Sigmoid colon (tissue), 4 donors: Measurements from ENCODE around the gene PUS1.

Source experiments
- POLR2AphosphoS5 ChIP-seq, 4 donors: sonication (generic); formaldehyde crosslinking; IDR thresholded peaks; one replicate each; pipeline ENCODE4 v1.6.1; 2017; ENCODE audit warnings: antibody characterized with exemption in 4 of 4
- TF ChIP-seq, protein P1 (sequence below), 4 experiments: fragments of 450-650 bp in 3 of 4; fragments of 200-600 bp in 1 of 4; IDR thresholded peaks; one replicate each; pipeline ENCODE4 v1.5.1; 2016 to 2019; ENCODE audit warnings: antibody characterized with exemption in 4 of 4, mild to moderate bottlenecking in 3 of 4, moderate library complexity in 2 of 4

DNA sequence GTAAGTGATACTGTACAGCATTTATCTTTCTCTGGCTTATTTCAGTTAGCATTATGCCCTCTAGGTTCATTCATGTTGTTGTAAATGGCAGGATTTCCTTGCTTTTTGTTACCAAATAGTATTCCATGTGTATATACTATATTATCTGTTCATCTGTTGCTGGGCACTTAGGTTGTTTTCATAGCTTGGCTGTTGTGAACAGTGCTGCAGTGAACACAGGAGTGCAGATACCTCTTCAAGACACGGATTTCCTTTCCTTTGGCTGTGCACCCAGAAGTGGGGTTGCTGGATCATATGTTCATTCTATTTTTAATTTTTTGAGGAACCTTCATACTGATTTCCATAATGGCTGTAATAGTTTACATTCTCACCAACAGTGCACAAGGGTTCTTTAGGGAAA lies 42.1 kb downstream of the PUS1 start:
- TF ChIP-seq, protein P1, sequence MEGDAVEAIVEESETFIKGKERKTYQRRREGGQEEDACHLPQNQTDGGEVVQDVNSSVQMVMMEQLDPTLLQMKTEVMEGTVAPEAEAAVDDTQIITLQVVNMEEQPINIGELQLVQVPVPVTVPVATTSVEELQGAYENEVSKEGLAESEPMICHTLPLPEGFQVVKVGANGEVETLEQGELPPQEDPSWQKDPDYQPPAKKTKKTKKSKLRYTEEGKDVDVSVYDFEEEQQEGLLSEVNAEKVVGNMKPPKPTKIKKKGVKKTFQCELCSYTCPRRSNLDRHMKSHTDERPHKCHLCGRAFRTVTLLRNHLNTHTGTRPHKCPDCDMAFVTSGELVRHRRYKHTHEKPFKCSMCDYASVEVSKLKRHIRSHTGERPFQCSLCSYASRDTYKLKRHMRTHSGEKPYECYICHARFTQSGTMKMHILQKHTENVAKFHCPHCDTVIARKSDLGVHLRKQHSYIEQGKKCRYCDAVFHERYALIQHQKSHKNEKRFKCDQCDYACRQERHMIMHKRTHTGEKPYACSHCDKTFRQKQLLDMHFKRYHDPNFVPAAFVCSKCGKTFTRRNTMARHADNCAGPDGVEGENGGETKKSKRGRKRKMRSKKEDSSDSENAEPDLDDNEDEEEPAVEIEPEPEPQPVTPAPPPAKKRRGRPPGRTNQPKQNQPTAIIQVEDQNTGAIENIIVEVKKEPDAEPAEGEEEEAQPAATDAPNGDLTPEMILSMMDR (IDR thresholded peaks at IDR 0.05) = no peak
- TF ChIP-seq POLR2AphosphoS5 (IDR thresholded peaks at IDR 0.05) = no peak
